Body of pancreas (tissue), 4 donors: ENCODE results near the gene TENT5A. TPM values are rescaled to one million over a fixed set of nuclear protein-coding genes. Genes with fewer than 3 reads are reported as not detected.

Experiments
- ATAC-seq: fragments of 150-250 bp; one replicate; pipeline ENCODE4 v1.9.1; 2016
- DNase-seq, 4 donors: peaks; one replicate each; pipeline ENCODE4 v3.0.0-alpha.2; 2019
- H3K27ac ChIP-seq, 4 donors: fragments of 200-600 bp; sonication (generic); 1 replicate in 3 of 4; 2 replicates in 1 of 4; pipeline versions ENCODE4 v1.5.1 to v1.6.1; 2016 to 2019; ENCODE audit warnings: mild to moderate bottlenecking in 1 of 4, mixed read lengths in 1 of 4, moderate library complexity in 1 of 4
- H3K27me3 ChIP-seq, 2 donors: fragments of 200-600 bp; sonication (generic); one replicate each; pipeline ENCODE4 v1.6.0; 2016; ENCODE audit warnings: mild to moderate bottlenecking in 1 of 2
- H3K36me3 ChIP-seq, 2 donors: fragments of 200-600 bp; sonication (generic); replicated peaks in 1 of 2; 2 replicates each; pipeline ENCODE4 v1.5.1; 2016; ENCODE audit warnings: low read depth in 2 of 2; ENCODE audit not compliant: insufficient read depth in 1 of 2
- H3K4me1 ChIP-seq: fragments of 200-600 bp; sonication (generic); one replicate; pipeline ENCODE4 v1.6.0; 2016
- H3K4me3 ChIP-seq, 2 donors: fragments of 200-600 bp; sonication (generic); 1 replicate in 1 of 2; 2 replicates in 1 of 2; pipeline ENCODE4 v1.5.1; 2016 to 2019
- H3K9me3 ChIP-seq, 3 donors: fragments of 200-600 bp; sonication (generic); 1 replicate in 2 of 3; 2 replicates in 1 of 3; pipeline ENCODE4 v1.5.1; 2016
- POLR2A ChIP-seq, 3 donors: fragments of 450-650 bp; IDR thresholded peaks; one replicate each; pipeline ENCODE4 v1.6.1; 2016; ENCODE audit warnings: antibody characterized with exemption in 3 of 3, mild to moderate bottlenecking in 2 of 3
- WGBS, 2 donors: methylation state at CpG; one replicate each; pipeline ENCODE4 v1.1.5; 2017; 5-methylcytosine and 5-hydroxymethylcytosine counted together
- intact Hi-C: fragments of 100-400 bp; cut with DNase I; formaldehyde crosslinking; loops from one replicate; pipeline ENCODE4 v1.15.1; 2023
- total RNA-seq, 2 donors: library from RNA; depleted of rRNA; stranded (reverse); fragments of >200 nt; gene quantifications; one replicate each; pipeline ENCODE4 v1.1.0, GENCODE V29; 2016
- TF ChIP-seq, protein P1 (sequence below), 7 experiments: fragments of 450-650 bp in 4 of 7; fragments of 200-600 bp in 3 of 7; sonication (generic) in 3 of 7; IDR thresholded peaks; one replicate each; pipeline ENCODE4 v1.5.1; 2016 to 2019; ENCODE audit warnings: antibody characterized with exemption in 7 of 7

TENT5A gene
- total RNA-seq, 2 donors from 2014 or later, result 7.3 to 8.2 TPM

DNA sequence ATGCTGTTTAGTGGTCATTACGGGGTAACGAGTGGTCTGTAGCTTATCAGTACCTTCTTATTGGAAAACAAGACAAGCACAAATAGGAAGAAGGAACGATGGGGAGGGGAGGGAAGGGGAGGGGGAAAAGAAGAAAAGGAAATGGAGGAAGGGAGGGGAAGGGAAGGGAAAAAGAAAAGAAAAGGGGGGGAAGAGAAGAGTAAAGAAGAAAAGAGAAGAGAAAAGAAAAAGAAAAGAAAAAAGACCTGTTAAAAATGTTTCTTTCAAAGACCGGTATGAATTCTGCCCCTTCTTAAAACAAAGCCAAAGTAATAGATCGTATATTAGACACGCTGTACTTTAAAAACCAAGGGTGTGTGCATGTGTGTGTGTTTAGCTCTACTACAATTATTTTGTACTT, 2.4 kb upstream of the TENT5A start:
- 61 to 80% methylated on average over 6 of the region's 6 CpGs for WGBS, 2 donors
- Histone ChIP-seq H3K9me3 (no peaks in the 10 kb centered on the region), H3K27ac (no peak overlapping the region), H3K36me3 (no peaks in the 10 kb centered on the region), H3K4me1 (peaks cover 21% of the 10 kb centered on the region), H3K4me3 (no peak overlapping the region), H3K27me3 (no peaks in the 10 kb centered on the region)
- intact Hi-C loops, result no loop called here
- TF ChIP-seq POLR2A (IDR thresholded peaks at IDR 0.05), result no peak
- TF ChIP-seq, protein P1, sequence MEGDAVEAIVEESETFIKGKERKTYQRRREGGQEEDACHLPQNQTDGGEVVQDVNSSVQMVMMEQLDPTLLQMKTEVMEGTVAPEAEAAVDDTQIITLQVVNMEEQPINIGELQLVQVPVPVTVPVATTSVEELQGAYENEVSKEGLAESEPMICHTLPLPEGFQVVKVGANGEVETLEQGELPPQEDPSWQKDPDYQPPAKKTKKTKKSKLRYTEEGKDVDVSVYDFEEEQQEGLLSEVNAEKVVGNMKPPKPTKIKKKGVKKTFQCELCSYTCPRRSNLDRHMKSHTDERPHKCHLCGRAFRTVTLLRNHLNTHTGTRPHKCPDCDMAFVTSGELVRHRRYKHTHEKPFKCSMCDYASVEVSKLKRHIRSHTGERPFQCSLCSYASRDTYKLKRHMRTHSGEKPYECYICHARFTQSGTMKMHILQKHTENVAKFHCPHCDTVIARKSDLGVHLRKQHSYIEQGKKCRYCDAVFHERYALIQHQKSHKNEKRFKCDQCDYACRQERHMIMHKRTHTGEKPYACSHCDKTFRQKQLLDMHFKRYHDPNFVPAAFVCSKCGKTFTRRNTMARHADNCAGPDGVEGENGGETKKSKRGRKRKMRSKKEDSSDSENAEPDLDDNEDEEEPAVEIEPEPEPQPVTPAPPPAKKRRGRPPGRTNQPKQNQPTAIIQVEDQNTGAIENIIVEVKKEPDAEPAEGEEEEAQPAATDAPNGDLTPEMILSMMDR (IDR thresholded peaks at IDR 0.05), result no peak
- DNase-seq (no peak), ATAC-seq (no peak)

GRCh38 chr6:81753711-81754577, 1.5 kb upstream of the TENT5A start:
- TF ChIP-seq, protein P1 (IDR thresholded peaks at IDR 0.05), result peak; percentile 61 to 86 (median 75)
- no peak for TF ChIP-seq POLR2A (IDR thresholded peaks at IDR 0.05)
- Histone ChIP-seq H3K4me3 (peak overlapping the region; percentile 22 to 80), H3K27ac (peak overlapping the region; percentile 95 to 99 (median 98)), H3K36me3 (no peaks in the 10 kb centered on the region), H3K27me3 (no peaks in the 10 kb centered on the region), H3K9me3 (no peaks in the 10 kb centered on the region), H3K4me1 (peaks cover 30% of the 10 kb centered on the region)
- intact Hi-C loops, result no loop called here
- DNase-seq, result peak; percentile 79 to 87 (median 85)
- peak; percentile 55 for ATAC-seq
- whole genome bisulfite sequencing, 2 donors, result 12 to 13% methylated on average over 41 to 43 of the region's 43 CpGs

DNA sequence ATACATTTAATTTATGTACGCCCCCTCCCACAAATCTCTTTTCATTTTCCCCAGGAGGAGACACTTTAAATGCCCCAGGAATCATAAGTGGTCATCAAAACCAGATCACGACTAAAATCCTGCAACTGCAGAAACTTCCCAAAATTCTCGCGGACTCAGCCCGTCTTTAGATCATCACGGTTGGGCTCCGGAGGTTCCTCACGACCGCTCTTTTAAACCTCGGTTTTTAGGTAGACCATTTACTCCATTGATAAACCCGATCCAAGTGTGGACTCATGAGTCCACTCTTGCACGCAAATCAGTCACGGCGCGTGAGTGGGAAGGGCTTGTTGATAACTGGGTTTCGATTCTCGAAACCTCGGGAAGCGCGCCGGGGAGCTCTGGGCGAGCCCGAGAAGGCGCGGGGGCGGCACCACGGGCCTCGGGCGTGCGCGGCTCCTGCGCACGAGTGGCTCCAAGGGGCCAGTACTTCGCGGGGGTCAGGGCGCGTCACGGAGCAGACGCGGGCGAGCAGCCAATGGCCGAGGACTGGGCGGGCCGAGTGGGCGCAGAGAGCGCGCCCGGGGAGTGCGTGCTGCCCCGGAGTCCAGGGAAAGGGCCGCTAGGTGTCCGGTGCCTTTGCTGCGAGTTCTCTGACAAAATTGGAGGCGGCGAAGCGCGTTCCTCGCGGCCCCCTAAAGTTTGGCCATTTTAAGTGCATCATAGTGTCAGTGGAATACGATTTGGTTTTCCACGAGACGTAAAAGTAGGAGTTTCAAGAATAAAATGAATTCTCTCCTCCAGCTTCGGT, 635 bp upstream of the TENT5A start:
- H3K27ac ChIP-seq, result peak overlapping the region; percentile 95 to 99 (median 98)
- TF ChIP-seq, protein P1 (IDR thresholded peaks at IDR 0.05), result peak in 4 of 7 experiments; percentile 3 to 52 (median 27)
- peak; percentile 80 to 83 (median 81) for TF ChIP-seq POLR2A (IDR thresholded peaks at IDR 0.05)
- DNase-seq, result peak; percentile 88 to 93 (median 90)
- 0 to 1% methylated on average over 23 to 63 of the region's 63 CpGs for WGBS, 2 donors
- no peaks in the 10 kb centered on the region for H3K36me3 ChIP-seq
- no peaks in the 10 kb centered on the region for H3K9me3 ChIP-seq
- peaks cover 34% of the 10 kb centered on the region for H3K4me1 ChIP-seq
- intact Hi-C loops, result no loop called here
- ATAC-seq, result peak; percentile 81
- no peaks in the 10 kb centered on the region for H3K27me3 ChIP-seq
- H3K4me3 ChIP-seq, result peak overlapping the region; percentile 22 to 80

- H3K36me3 ChIP-seq, result no peaks in the 10 kb centered on the region
- H3K9me3 ChIP-seq, result no peaks in the 10 kb centered on the region
- peak; percentile 15 for ATAC-seq
- H3K27me3 ChIP-seq, result no peaks in the 10 kb centered on the region
- peak overlapping the region; percentile 95 to 99 (median 98) for H3K27ac ChIP-seq
- WGBS, 2 donors, result 4 to 20% methylated on average over 14 to 65 of the region's 65 CpGs
- H3K4me3 ChIP-seq, result peak overlapping the region; percentile 80 to 95
- intact Hi-C loops, result no loop called here
- TF ChIP-seq, protein P1 (IDR thresholded peaks at IDR 0.05), result no peak
- peak; percentile 8 to 31 (median 27) for TF ChIP-seq POLR2A (IDR thresholded peaks at IDR 0.05)
- H3K4me1 ChIP-seq, result peaks cover 38% of the 10 kb centered on the region
- DNase-seq, result peak; percentile 64 to 80 (median 66)
These were observed 945 bp downstream of the TENT5A start for GRCh38 chr6:81751388-81752083.
